ENCODE measurements around the gene CABCOCO1.
"Not testable (repeated sequence)": the region's sequence is repeated elsewhere in the genome, so short reads cannot be mapped to it uniquely, and the experiment has no call there.

Gene CABCOCO1

DNA sequence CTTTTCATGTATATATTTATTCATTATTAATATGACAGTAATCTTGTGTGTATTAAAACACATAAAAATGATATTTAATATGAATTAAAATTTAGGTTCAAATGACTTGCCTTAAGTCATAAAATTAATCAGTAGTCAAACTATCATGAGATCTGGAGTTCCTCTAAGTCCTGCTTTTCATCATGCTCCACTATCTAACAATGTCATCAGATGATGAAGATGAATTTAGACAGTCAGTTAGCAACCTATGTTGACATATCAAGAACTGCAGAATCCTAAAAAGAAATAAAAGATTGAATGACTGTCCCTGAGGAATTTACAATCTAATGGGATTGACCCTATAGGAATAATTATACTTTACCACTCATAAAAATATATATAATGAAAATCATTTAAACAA lies 7.1 kb downstream of the CABCOCO1 start:
- H3K27ac Mint-ChIP-seq, result no peak overlapping the region
- H3K4me3 Mint-ChIP-seq, result no peak overlapping the region
- H3K4me1 Mint-ChIP-seq (ENCODE audit: low read depth), result no peaks in the 10 kb centered on the region
- no peak for DNase-seq
- H3K36me3 Mint-ChIP-seq (ENCODE audit: low read depth), result no peaks in the 10 kb centered on the region
- H3K9me3 Mint-ChIP-seq, result no peaks in the 10 kb centered on the region
- peaks cover 13% of the 10 kb centered on the region for H3K27me3 Mint-ChIP-seq

DNA sequence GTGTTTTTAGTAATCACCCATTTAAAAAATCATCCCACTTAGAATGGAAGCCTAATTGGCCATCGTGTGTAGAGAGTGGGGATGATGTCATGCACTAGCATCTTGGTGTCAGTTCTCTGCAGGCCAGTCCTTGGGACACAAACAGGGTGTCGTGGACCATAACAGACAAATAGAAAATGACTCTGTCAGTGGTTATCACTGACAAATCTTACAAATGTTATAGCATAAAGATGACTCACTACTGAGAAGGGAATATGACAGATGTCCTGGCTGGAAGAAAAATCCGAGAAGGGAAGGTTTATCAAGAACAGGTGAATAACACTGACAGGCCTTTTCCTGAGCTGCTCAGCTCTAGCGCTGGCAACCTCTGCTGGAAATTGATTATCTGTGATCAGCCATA lies 10.6 kb downstream of the CABCOCO1 start:
- Mint-ChIP-seq H3K4me3 (no peak overlapping the region), H3K27ac (no peak overlapping the region), H3K4me1 (ENCODE audit: low read depth) (no peaks in the 10 kb centered on the region), H3K36me3 (ENCODE audit: low read depth) (no peaks in the 10 kb centered on the region), H3K9me3 (no peaks in the 10 kb centered on the region), H3K27me3 (no peaks in the 10 kb centered on the region)
- no peak for DNase-seq

- no peak overlapping the region for H3K4me3 Mint-ChIP-seq
- no peak for DNase-seq
- H3K4me1 Mint-ChIP-seq (ENCODE audit: low read depth), result no peaks in the 10 kb centered on the region
- H3K9me3 Mint-ChIP-seq, result no peaks in the 10 kb centered on the region
- H3K36me3 Mint-ChIP-seq (ENCODE audit: low read depth), result no peaks in the 10 kb centered on the region
- peaks cover 4% of the 10 kb centered on the region for H3K27me3 Mint-ChIP-seq
- no peak overlapping the region for H3K27ac Mint-ChIP-seq
Measured at GRCh38 chr10:61682323-61682722, 19.6 kb downstream of the CABCOCO1 start.

- DNase-seq, result no peak
- H3K27ac Mint-ChIP-seq, result no peak overlapping the region
- peaks cover 4% of the 10 kb centered on the region for H3K27me3 Mint-ChIP-seq
- H3K4me3 Mint-ChIP-seq, result no peak overlapping the region
- H3K4me1 Mint-ChIP-seq (ENCODE audit: low read depth), result no peaks in the 10 kb centered on the region
- H3K36me3 Mint-ChIP-seq (ENCODE audit: low read depth), result no peaks in the 10 kb centered on the region
- no peaks in the 10 kb centered on the region for H3K9me3 Mint-ChIP-seq
Measured at GRCh38 chr10:61683319-61683718, 20.6 kb downstream of the CABCOCO1 start.

DNA sequence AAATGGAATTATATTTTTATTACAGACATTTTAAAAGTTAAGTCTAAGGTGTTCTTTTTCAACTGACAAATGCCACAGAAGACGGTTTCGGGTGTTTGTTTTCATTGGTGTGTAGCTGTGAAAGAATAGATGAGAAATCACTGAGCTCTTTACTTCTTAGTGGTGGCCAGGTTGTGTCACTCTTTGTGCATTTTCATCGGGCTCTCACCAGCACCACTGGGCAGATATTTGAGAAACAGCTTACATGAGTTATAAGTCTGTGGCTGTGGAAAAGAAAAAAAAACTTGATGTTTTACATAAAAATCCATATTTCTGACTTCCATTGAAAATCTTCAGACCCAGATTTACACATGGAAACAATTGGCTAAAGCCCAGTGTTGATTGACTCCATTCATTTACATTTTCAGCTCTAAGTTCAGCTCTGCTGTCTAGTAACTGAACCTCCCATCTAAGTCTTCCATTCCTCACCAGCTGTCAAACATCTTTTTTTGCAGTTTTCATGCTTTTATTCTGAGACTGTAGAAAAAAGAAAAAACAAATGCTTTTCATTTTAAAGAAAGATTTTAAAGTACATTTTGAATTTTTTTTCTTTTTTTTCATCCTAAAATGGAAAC lies 22.3 kb downstream of the CABCOCO1 start:
- DNase-seq, result no peak
- Mint-ChIP-seq H3K4me1 (ENCODE audit: low read depth) (no peaks in the 10 kb centered on the region), H3K9me3 (no peaks in the 10 kb centered on the region), H3K27ac (no peak overlapping the region), H3K27me3 (peaks cover 9% of the 10 kb centered on the region), H3K4me3 (no peak overlapping the region), H3K36me3 (ENCODE audit: low read depth) (no peaks in the 10 kb centered on the region)

GRCh38 chr10:61688551-61689308 lies 26.0 kb downstream of the CABCOCO1 start:
- no peaks in the 10 kb centered on the region for H3K9me3 Mint-ChIP-seq
- H3K27ac Mint-ChIP-seq, result no peak overlapping the region
- H3K27me3 Mint-ChIP-seq, result peaks cover 19% of the 10 kb centered on the region
- no peak for DNase-seq
- H3K4me1 Mint-ChIP-seq (ENCODE audit: low read depth), result no peaks in the 10 kb centered on the region
- H3K36me3 Mint-ChIP-seq (ENCODE audit: low read depth), result no peaks in the 10 kb centered on the region
- H3K4me3 Mint-ChIP-seq, result no peak overlapping the region

DNA sequence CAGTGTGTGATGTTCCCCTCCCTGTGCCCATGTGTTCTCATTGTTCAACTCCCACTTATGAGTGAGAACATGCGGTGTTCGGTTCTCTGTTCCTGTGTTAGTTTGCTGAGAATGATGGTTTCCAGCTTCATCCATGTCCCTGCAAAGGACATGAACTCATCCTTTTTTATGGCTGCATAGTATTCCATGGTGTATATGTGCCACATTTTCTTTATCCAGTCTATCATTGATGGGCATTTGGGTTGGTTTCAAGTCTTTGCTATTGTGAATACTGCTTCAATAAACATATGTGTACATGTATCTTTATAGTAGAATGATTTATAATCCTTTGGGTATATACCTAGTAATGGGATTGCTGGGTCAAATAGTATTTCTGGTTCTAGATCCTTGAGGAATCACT lies 28.9 kb downstream of the CABCOCO1 start:
- peaks cover 21% of the 10 kb centered on the region for H3K27me3 Mint-ChIP-seq
- H3K9me3 Mint-ChIP-seq; H3K4me3 Mint-ChIP-seq; H3K27ac Mint-ChIP-seq; H3K4me1 Mint-ChIP-seq (ENCODE audit: low read depth); DNase-seq; H3K36me3 Mint-ChIP-seq (ENCODE audit: low read depth): not testable (repeated sequence)

GRCh38 chr10:61692447-61693010 lies 29.8 kb downstream of the CABCOCO1 start:
- no peaks in the 10 kb centered on the region for H3K9me3 Mint-ChIP-seq
- DNase-seq, result no peak
- H3K36me3 Mint-ChIP-seq (ENCODE audit: low read depth), result no peaks in the 10 kb centered on the region
- H3K27me3 Mint-ChIP-seq, result peaks cover 21% of the 10 kb centered on the region
- no peak overlapping the region for H3K27ac Mint-ChIP-seq
- H3K4me3 Mint-ChIP-seq, result no peak overlapping the region
- no peaks in the 10 kb centered on the region for H3K4me1 Mint-ChIP-seq (ENCODE audit: low read depth)

DNA sequence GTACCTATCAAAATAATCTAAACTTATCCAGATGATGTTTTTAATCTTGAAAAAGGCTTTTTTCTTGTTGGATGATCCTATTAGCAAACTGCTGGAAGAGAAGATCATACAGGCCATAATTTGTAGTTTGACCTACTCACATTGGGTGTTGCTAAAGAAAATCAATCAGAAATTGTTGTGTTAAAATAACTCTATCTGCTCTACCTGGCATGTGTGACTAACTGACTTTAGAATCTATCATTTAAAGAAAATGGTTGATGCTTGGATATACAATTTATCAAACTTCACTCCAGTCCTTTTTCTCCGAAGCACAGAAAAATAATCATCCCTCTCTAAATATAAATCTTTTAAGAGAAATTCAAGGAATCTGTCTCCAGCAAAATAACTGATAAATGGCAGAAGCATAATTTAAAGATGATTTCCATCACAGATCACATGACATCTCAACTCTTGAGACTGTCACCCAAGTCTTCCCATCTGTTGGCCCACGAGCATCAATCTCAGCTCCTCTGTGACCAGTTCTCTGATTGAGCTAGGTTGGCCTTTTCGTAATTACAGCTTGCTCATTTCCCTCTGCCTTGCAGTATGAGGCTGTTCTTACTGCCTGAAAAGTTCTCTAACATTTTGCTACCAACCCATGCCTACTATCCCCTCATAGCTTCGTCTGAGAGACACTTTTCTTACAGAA lies 36.4 kb downstream of the CABCOCO1 start:
- H3K4me1 Mint-ChIP-seq (ENCODE audit: low read depth), result no peaks in the 10 kb centered on the region
- no peak overlapping the region for H3K4me3 Mint-ChIP-seq
- no peaks in the 10 kb centered on the region for H3K9me3 Mint-ChIP-seq
- peaks cover 6% of the 10 kb centered on the region for H3K27me3 Mint-ChIP-seq
- H3K27ac Mint-ChIP-seq, result no peak overlapping the region
- H3K36me3 Mint-ChIP-seq (ENCODE audit: low read depth), result no peaks in the 10 kb centered on the region
- no peak for DNase-seq

DNA sequence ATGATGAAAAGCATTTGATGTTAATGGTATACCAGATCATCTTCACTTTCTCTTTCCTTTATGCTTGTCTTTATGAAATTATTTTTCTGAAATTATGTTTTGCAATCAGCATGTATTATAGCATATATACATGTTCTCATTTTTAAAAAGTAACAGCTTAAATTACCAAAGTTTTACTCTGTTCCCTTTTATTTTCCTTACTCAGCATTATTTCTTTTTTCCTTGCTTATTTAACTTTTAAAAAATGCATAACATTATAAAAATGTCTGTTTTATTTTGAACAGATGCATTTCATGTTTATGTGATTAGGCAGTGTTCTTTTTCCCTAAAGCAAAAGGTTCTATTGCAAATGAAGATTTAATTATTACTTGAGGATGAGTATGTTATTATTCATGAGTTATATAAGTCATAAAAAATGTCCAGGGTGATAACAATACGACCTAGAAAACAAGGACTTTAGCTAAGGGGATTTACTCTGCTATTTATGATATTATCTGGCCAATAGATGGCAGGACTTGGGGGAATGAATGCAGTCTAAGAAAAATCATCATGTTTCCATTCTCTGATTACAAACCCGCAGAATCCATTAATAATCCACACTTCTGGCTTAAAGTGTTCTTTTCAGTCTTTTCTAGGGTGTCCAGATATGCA lies 38.5 kb downstream of the CABCOCO1 start:
- Mint-ChIP-seq H3K4me3 (no peak overlapping the region), H3K36me3 (ENCODE audit: low read depth) (no peaks in the 10 kb centered on the region), H3K27me3 (peaks cover 2% of the 10 kb centered on the region), H3K9me3 (no peaks in the 10 kb centered on the region), H3K27ac (no peak overlapping the region), H3K4me1 (ENCODE audit: low read depth) (no peaks in the 10 kb centered on the region)
- DNase-seq, result no peak

- Mint-ChIP-seq H3K36me3 (ENCODE audit: low read depth) (no peaks in the 10 kb centered on the region), H3K27ac (no peak overlapping the region), H3K9me3 (no peaks in the 10 kb centered on the region), H3K4me3 (no peak overlapping the region), H3K27me3 (peaks cover 3% of the 10 kb centered on the region), H3K4me1 (ENCODE audit: low read depth) (no peaks in the 10 kb centered on the region)
- DNase-seq, result no peak
Measured at GRCh38 chr10:61701706-61702105, 39.0 kb downstream of the CABCOCO1 start.

DNA sequence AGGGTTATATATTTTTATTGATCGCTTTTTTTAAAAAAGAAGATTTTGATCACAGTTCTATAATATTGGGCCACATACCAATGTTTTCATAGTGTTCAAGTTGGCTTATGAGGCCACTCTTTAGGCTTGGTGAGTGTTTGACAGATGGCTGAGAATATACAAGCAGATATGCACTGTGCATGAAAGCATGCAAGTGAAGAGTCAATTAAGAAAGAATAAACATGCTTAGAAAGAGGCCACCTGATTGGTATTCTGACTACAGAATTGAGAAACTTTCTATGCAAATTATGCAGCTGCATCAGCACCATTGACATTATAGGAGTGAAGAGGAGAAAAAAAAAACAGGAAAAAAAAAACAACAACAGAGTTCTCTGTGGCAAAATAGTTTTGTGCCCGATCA lies 39.9 kb downstream of the CABCOCO1 start:
- H3K27ac Mint-ChIP-seq, result no peak overlapping the region
- H3K4me3 Mint-ChIP-seq, result no peak overlapping the region
- no peaks in the 10 kb centered on the region for H3K36me3 Mint-ChIP-seq (ENCODE audit: low read depth)
- DNase-seq, result no peak
- no peaks in the 10 kb centered on the region for H3K4me1 Mint-ChIP-seq (ENCODE audit: low read depth)
- no peaks in the 10 kb centered on the region for H3K9me3 Mint-ChIP-seq
- peaks cover 8% of the 10 kb centered on the region for H3K27me3 Mint-ChIP-seq

- Mint-ChIP-seq H3K27me3 (peaks cover 9% of the 10 kb centered on the region), H3K36me3 (ENCODE audit: low read depth) (no peaks in the 10 kb centered on the region), H3K27ac (no peak overlapping the region), H3K9me3 (no peaks in the 10 kb centered on the region), H3K4me1 (ENCODE audit: low read depth) (no peaks in the 10 kb centered on the region), H3K4me3 (no peak overlapping the region)
- no peak for DNase-seq
Measured at GRCh38 chr10:61705022-61705613, 42.4 kb downstream of the CABCOCO1 start.

- H3K27ac Mint-ChIP-seq, result no peak overlapping the region
- DNase-seq, result no peak
- H3K4me3 Mint-ChIP-seq, result no peak overlapping the region
- no peaks in the 10 kb centered on the region for H3K36me3 Mint-ChIP-seq (ENCODE audit: low read depth)
- peaks cover 21% of the 10 kb centered on the region for H3K27me3 Mint-ChIP-seq
- H3K9me3 Mint-ChIP-seq, result no peaks in the 10 kb centered on the region
- no peaks in the 10 kb centered on the region for H3K4me1 Mint-ChIP-seq (ENCODE audit: low read depth)
Measured at GRCh38 chr10:61708846-61709245, 46.1 kb downstream of the CABCOCO1 start.

Data from activated T-cell treated with anti-CD3 and anti-CD28 coated beads, Interleukin-2, amount 50 U/mL, for 24 hours (primary cell).